Fibroblast of pulmonary artery (primary cell): ENCODE data around the gene HSD3B2.

ENCODE experiments used
- DNase-seq: peaks from one replicate; pipeline ENCODE4 v3.0.0-alpha.2; 2010; ENCODE audit warnings: low read depth
- H3K4me3 ChIP-seq: replicated peaks from 2 replicates; pipeline ENCODE4 v1.5.1; 2011; ENCODE audit warnings: low read depth, mild to moderate bottlenecking, control low read depth, low read length, moderate library complexity
- TF ChIP-seq, protein P1 (sequence below): IDR thresholded peaks from 2 replicates; pipeline ENCODE4 v1.5.1; 2011; ENCODE audit warnings: mild to moderate bottlenecking, control low read depth, low read length, inconsistent platforms; ENCODE audit errors: missing control alignments

HSD3B2 gene

DNA sequence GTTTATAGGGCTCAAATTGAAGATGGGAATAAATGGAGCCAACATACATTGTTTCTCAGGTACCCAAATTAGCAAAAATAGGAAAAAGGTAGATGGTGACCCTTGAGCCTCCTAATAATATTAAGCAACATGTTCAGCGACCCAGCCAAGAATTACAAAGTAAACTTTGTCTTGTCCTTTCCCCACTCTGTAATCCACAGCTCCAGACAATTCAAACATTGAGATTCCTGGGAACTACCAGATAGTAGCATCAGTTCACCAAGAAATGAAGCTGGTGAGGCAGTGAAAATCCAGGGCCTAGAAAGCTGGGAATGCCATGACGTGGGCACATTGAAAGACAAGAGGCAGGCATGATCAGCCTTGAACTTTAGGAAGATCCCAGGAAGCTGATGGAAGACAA, 34.6 kb upstream of the HSD3B2 start:
- DNase-seq, result no peak
- TF ChIP-seq, protein P1, sequence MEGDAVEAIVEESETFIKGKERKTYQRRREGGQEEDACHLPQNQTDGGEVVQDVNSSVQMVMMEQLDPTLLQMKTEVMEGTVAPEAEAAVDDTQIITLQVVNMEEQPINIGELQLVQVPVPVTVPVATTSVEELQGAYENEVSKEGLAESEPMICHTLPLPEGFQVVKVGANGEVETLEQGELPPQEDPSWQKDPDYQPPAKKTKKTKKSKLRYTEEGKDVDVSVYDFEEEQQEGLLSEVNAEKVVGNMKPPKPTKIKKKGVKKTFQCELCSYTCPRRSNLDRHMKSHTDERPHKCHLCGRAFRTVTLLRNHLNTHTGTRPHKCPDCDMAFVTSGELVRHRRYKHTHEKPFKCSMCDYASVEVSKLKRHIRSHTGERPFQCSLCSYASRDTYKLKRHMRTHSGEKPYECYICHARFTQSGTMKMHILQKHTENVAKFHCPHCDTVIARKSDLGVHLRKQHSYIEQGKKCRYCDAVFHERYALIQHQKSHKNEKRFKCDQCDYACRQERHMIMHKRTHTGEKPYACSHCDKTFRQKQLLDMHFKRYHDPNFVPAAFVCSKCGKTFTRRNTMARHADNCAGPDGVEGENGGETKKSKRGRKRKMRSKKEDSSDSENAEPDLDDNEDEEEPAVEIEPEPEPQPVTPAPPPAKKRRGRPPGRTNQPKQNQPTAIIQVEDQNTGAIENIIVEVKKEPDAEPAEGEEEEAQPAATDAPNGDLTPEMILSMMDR, result no peak
- H3K4me3 ChIP-seq, result no peak overlapping the region

- TF ChIP-seq, protein P1, result no peak
- DNase-seq, result no peak
- no peak overlapping the region for H3K4me3 ChIP-seq
Measured at GRCh38 chr1:119380983-119381662, 33.8 kb upstream of the HSD3B2 start.

GRCh38 chr1:119384591-119384990, 30.4 kb upstream of the HSD3B2 start:
- DNase-seq, result no peak
- TF ChIP-seq, protein P1, result no peak
- no peak overlapping the region for H3K4me3 ChIP-seq

DNA sequence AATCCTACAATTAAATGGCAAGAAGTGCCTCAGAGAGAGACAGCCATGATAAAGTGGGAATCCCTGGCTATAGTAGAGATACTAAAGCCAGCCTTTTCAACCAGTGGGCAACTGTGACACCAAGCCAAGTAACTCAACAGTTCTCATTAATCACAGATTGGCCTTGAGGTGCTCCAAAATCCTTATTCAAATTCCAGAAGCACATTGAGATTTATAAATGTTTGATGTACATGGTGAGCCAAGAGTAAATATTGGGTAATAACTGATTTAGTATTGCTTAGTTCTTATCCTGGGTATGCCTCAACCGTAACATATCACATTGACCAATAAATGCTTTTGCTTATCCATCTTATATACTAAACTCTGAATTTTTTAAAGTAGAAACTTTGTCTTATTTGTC, 29.3 kb upstream of the HSD3B2 start:
- DNase-seq, result no peak
- H3K4me3 ChIP-seq, result no peak overlapping the region
- TF ChIP-seq, protein P1, result no peak

DNA sequence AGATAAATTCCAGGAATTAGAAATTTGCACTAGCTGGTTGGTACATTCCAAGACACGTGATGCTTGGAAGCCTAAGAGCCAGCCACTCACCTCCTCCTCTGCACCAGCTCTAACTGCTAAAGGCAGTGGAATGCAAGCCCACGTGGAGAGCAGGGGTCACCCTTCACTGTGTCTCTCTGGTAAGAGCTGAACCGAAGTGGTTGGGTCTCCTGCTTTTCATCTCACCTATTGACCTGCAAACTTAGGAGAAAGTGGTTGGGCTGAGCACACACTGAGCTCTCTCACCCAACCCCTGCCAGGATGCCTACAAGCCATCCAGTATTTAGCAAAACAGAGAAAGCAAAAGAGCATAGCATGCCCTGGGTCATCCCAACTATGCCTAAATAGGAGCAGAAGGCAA, 27.1 kb upstream of the HSD3B2 start:
- no peak for DNase-seq
- H3K4me3 ChIP-seq, result no peak overlapping the region
- TF ChIP-seq, protein P1, result no peak

DNA sequence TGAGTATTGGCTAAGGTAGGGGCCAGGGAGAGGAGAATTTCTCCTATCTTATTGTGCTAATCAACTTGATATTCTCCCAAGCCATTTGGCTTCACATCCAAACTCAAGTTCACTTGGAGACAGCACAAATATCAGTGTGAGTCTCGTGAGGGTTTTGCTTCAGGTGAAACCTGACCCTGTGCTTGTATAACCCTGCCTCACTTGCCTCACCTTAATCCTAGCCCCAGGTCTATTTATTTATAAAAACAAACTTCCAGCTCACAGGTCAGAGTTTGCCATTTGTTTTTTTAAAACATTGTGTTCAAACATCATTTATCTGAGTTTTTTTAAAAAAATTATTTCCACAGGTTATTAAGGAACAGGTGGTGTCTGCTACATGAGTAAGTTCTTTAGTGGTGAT, 26.5 kb upstream of the HSD3B2 start:
- TF ChIP-seq, protein P1, result no peak
- no peak for DNase-seq

GRCh38 chr1:119390526-119390925, 24.4 kb upstream of the HSD3B2 start:
- TF ChIP-seq, protein P1, result no peak
- DNase-seq, result no peak
- H3K4me3 ChIP-seq, result no peak overlapping the region

More for the DNA sequence above, 26.5 kb upstream of the HSD3B2 start:
- no peak overlapping the region for H3K4me3 ChIP-seq
